Activated CD8-positive, alpha-beta T cell treated with anti-CD3 and anti-CD28 coated beads for 36 hours (primary cell): ENCODE data around the gene TRIM63. TPM values are rescaled to one million over a fixed set of nuclear protein-coding genes. Genes with fewer than 3 reads are reported as not detected.

Source experiments
- ATAC-seq: fragments of 200-7000 bp; cut with Tn5 transposase; one replicate; pipeline ENCODE4 v1.10.0; 2021; ENCODE audit warnings: mild to moderate bottlenecking, moderate library complexity
- CTCF ChIA-PET: fragments of 350-600 bp; sonication (Branson Sonifier 250); formaldehyde crosslinking; loops from one replicate; lab custom pipeline; 2021; ENCODE audit warnings: antibody characterized with exemption; lab: Charles Lee
- POLR2A ChIA-PET: fragments of 350-600 bp; sonication (Branson Sonifier 250); formaldehyde crosslinking; loops from one replicate; lab custom pipeline; 2021; ENCODE audit warnings: antibody characterized with exemption; lab: Charles Lee
- DNase-seq: peaks from one replicate; pipeline ENCODE4 v3.0.0-alpha.2; 2020
- H3K27ac Mint-ChIP-seq: one replicate; pipeline ENCODE4 v1.8.0; 2021; ENCODE audit warnings: mild to moderate bottlenecking, mixed read lengths
- H3K27me3 Mint-ChIP-seq: one replicate; pipeline ENCODE4 v1.8.0; 2021; ENCODE audit warnings: mixed read lengths
- H3K36me3 Mint-ChIP-seq: one replicate; pipeline ENCODE4 v1.8.0; 2021; ENCODE audit warnings: low read depth, mixed read lengths
- H3K4me1 Mint-ChIP-seq: one replicate; pipeline ENCODE4 v1.8.0; 2021; ENCODE audit warnings: low read depth, mixed read lengths
- H3K4me3 Mint-ChIP-seq: one replicate; pipeline ENCODE4 v1.8.0; 2021; ENCODE audit warnings: mild to moderate bottlenecking, moderate library complexity, mixed read lengths
- H3K9me3 Mint-ChIP-seq: one replicate; pipeline ENCODE4 v1.8.0; 2021; ENCODE audit warnings: mixed read lengths
- CTCF ChIP-seq: fragments of 200-600 bp; IDR thresholded peaks from one replicate; pipeline ENCODE4 v1.8.0; 2022; ENCODE audit warnings: antibody characterized with exemption, mild to moderate bottlenecking
- intact Hi-C: fragments of 100-400 bp; cut with micrococcal nuclease; formaldehyde crosslinking; loops from one replicate; pipeline ENCODE4 v1.10.0; 2022
- total RNA-seq, 2 experiments: library from RNA; stranded (reverse); gene quantifications; one replicate each; pipeline ENCODE4 v1.2.3, GENCODE V29; 2021

TRIM63 gene
- total RNA-seq, 2 experiments from 2014 or later, result 0.18 TPM; not detected in 1

- CTCF ChIA-PET, result interaction anchor here (0.8 to 2.2 kb wide), 3 partner anchors 28 to 159 kb away, joined by 3 to 5 read pairs (median 4); no protein-coding TSS in a partner anchor
Measured at GRCh38 chr1:26064553-26064952, 2.9 kb downstream of the TRIM63 start.

GRCh38 chr1:26060832-26061574, 6.4 kb downstream of the TRIM63 start:
- Mint-ChIP-seq H3K27me3 (peaks cover 8% of the 10 kb centered on the region), H3K4me3 (no peak overlapping the region), H3K9me3 (no peaks in the 10 kb centered on the region), H3K4me1 (peaks cover under 1% of the 10 kb centered on the region), H3K27ac (no peak overlapping the region), H3K36me3 (no peaks in the 10 kb centered on the region)
- intact Hi-C loops, result no loop called here
- ChIA-PET CTCF (interaction anchor here (1.4 to 1.9 kb wide), 2 partner anchors 26 to 84 kb away, joined by 3 to 4 read pairs; no protein-coding TSS in a partner anchor), POLR2A (no interaction called here)
- TF ChIP-seq CTCF, result no peak
- ATAC-seq (no peak), DNase-seq (no peak)

More at GRCh38 chr1:26064553-26064952, 2.9 kb downstream of the TRIM63 start:
- Mint-ChIP-seq H3K27ac (no peak overlapping the region), H3K36me3 (no peaks in the 10 kb centered on the region), H3K9me3 (no peaks in the 10 kb centered on the region), H3K4me1 (no peaks in the 10 kb centered on the region), H3K4me3 (no peak overlapping the region), H3K27me3 (peaks cover under 1% of the 10 kb centered on the region)
- no peak for DNase-seq
- POLR2A ChIA-PET, result no interaction called here
- TF ChIP-seq CTCF, result no peak
- intact Hi-C loops, result no loop called here
- no peak for ATAC-seq

GRCh38 chr1:26059906-26060305, 7.5 kb downstream of the TRIM63 start:
- DNase-seq (no peak), ATAC-seq (no peak)
- peaks cover 14% of the 10 kb centered on the region for H3K27me3 Mint-ChIP-seq
- no peak for TF ChIP-seq CTCF
- H3K9me3 Mint-ChIP-seq, result no peaks in the 10 kb centered on the region
- H3K4me1 Mint-ChIP-seq, result peaks cover 2% of the 10 kb centered on the region
- no peak overlapping the region for H3K4me3 Mint-ChIP-seq
- no peaks in the 10 kb centered on the region for H3K36me3 Mint-ChIP-seq
- ChIA-PET POLR2A (interaction anchor here (1.5 kb wide), 1 partner anchor 42 kb away, joined by 3 read pairs; no protein-coding TSS in a partner anchor), CTCF (interaction anchor here (1.3 to 1.4 kb wide), 2 partner anchors 23 to 85 kb away, joined by 3 to 5 read pairs; no protein-coding TSS in a partner anchor)
- intact Hi-C loops, result no loop called here
- H3K27ac Mint-ChIP-seq, result no peak overlapping the region

GRCh38 chr1:26058052-26058595, 9.3 kb downstream of the TRIM63 start:
- Mint-ChIP-seq H3K4me1 (peaks cover 2% of the 10 kb centered on the region), H3K36me3 (no peaks in the 10 kb centered on the region), H3K4me3 (no peak overlapping the region), H3K9me3 (no peaks in the 10 kb centered on the region), H3K27ac (no peak overlapping the region), H3K27me3 (peaks cover 25% of the 10 kb centered on the region)
- intact Hi-C loops, result no loop called here
- ChIA-PET POLR2A (no interaction called here), CTCF (interaction anchor here (0.8 to 2.0 kb wide), 6 partner anchors 22 to 359 kb away, joined by 3 to 6 read pairs (median 3); no protein-coding TSS in a partner anchor)
- no peak for TF ChIP-seq CTCF
- DNase-seq (no peak), ATAC-seq (no peak)

GRCh38 chr1:26057189-26057588, 10.2 kb downstream of the TRIM63 start:
- ATAC-seq (no peak), DNase-seq (no peak)
- Mint-ChIP-seq H3K4me3 (no peak overlapping the region), H3K9me3 (no peaks in the 10 kb centered on the region), H3K27me3 (peaks cover 25% of the 10 kb centered on the region), H3K27ac (no peak overlapping the region), H3K36me3 (no peaks in the 10 kb centered on the region), H3K4me1 (peaks cover 2% of the 10 kb centered on the region)
- intact Hi-C loops, result no loop called here
- ChIA-PET CTCF (interaction anchor here (1.0 to 2.0 kb wide), 3 partner anchors 27 to 307 kb away, joined by 3 to 5 read pairs (median 3); no protein-coding TSS in a partner anchor), POLR2A (no interaction called here)
- TF ChIP-seq CTCF, result no peak
